ENCODE data around the gene GPR62.

DNA sequence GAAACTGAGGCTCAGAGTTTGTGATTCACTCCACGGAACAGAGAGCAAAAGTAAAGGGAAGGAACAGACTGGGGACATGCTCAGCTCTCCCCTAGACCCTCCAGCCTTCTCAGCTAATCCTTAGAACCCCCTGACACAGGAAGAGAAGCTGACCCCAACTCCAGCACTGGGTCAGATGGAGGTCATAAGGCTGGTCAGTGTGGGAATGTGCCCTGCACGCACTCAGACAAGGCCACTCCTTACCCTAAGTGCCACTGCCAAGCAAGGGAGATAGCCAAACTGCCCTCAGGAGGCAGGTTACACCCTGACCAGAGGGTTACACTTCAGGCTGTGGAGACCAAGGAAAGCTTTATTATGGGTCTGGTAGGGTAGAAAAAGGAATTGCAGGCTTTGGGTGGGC lies 39.3 kb downstream of the GPR62 start:
- no peak for TF ChIP-seq CTCF (IDR thresholded peaks at IDR 0.05)
- no peak for TF ChIP-seq POLR2A (IDR thresholded peaks at IDR 0.05)
